Measurements from ENCODE around the gene LPA. TPM values are rescaled to one million over a fixed set of nuclear protein-coding genes. Genes with fewer than 3 reads are reported as not detected.
"Not testable (repeated sequence)": the region's sequence is repeated elsewhere in the genome, so short reads cannot be mapped to it uniquely, and the experiment has no call there.

LPA gene
- not detected for total RNA-seq
- long read RNA-seq, donor 1 = 0 reads
- long read RNA-seq, donor 2 = 0 reads

- intact Hi-C loops (cut with DNase I); DNase-seq (ENCODE audit: low spot score): not testable (repeated sequence)
Observed at GRCh38 chr6:160664198-160664597, at the start of gene LPA. Gene LPA (minus strand): TSS chr6:160664275. CDS start chr6:160664214, 61 bp downstream.

GRCh38 chr6:160708993-160709392 lies 44.9 kb upstream of the LPA start:
- DNase-seq (ENCODE audit: low spot score); intact Hi-C loops (cut with DNase I): not testable (repeated sequence)

- DNase-seq (ENCODE audit: low spot score); intact Hi-C loops (cut with DNase I): not testable (repeated sequence)
Observed at GRCh38 chr6:160704688-160705087, 40.6 kb upstream of the LPA start.

GRCh38 chr6:160701918-160702680 lies 38.0 kb upstream of the LPA start, which contains the start of gene PLG:
Gene PLG (plus strand): TSS chr6:160702244. CDS start chr6:160702305, 61 bp downstream.
- intact Hi-C loops (cut with DNase I); DNase-seq (ENCODE audit: low spot score): not testable (repeated sequence)

- no peak for DNase-seq (ENCODE audit: low spot score)
- intact Hi-C loops (cut with DNase I) = no loop called here
Observed at GRCh38 chr6:160697826-160698225, 33.8 kb upstream of the LPA start.

GRCh38 chr6:160696884-160697283 lies 32.8 kb upstream of the LPA start:
- DNase-seq (ENCODE audit: low spot score); intact Hi-C loops (cut with DNase I): not testable (repeated sequence)

- intact Hi-C loops (cut with DNase I); DNase-seq (ENCODE audit: low spot score): not testable (repeated sequence)
Observed at GRCh38 chr6:160695622-160696021, 31.5 kb upstream of the LPA start.

GRCh38 chr6:160695025-160695424 lies 30.9 kb upstream of the LPA start:
- intact Hi-C loops (cut with DNase I) = not testable (repeated sequence)

GRCh38 chr6:160692369-160692959 lies 28.4 kb upstream of the LPA start:
- intact Hi-C loops (cut with DNase I) = no loop called here
- DNase-seq (ENCODE audit: low spot score) = no peak

More at GRCh38 chr6:160695025-160695424, 30.9 kb upstream of the LPA start:
- DNase-seq (ENCODE audit: low spot score) = not testable (repeated sequence)

GRCh38 chr6:160691617-160692016 lies 27.5 kb upstream of the LPA start:
- DNase-seq (ENCODE audit: low spot score) = no peak
- intact Hi-C loops (cut with DNase I) = no loop called here

GRCh38 chr6:160690458-160690857 lies 26.4 kb upstream of the LPA start:
- no peak for DNase-seq (ENCODE audit: low spot score)
- intact Hi-C loops (cut with DNase I) = no loop called here

- intact Hi-C loops (cut with DNase I) = no loop called here
- DNase-seq (ENCODE audit: low spot score) = no peak
Observed at GRCh38 chr6:160685762-160686450, 21.8 kb upstream of the LPA start.

GRCh38 chr6:160685101-160685761 lies 21.2 kb upstream of the LPA start:
- intact Hi-C loops (cut with DNase I); DNase-seq (ENCODE audit: low spot score): not testable (repeated sequence)

- no peak for DNase-seq (ENCODE audit: low spot score)
- intact Hi-C loops (cut with DNase I) = no loop called here
Observed at GRCh38 chr6:160679402-160679769, 15.3 kb upstream of the LPA start.

- intact Hi-C loops (cut with DNase I) = no loop called here
- DNase-seq (ENCODE audit: low spot score) = no peak
Observed at GRCh38 chr6:160678744-160679401, 14.8 kb upstream of the LPA start.

- intact Hi-C loops (cut with DNase I) = no loop called here
- no peak for DNase-seq (ENCODE audit: low spot score)
Observed at GRCh38 chr6:160678230-160678629, 14.2 kb upstream of the LPA start.

- intact Hi-C loops (cut with DNase I); DNase-seq (ENCODE audit: low spot score): not testable (repeated sequence)
Observed at GRCh38 chr6:160676418-160676817, 12.3 kb upstream of the LPA start.

- intact Hi-C loops (cut with DNase I) = no loop called here
- no peak for DNase-seq (ENCODE audit: low spot score)
Observed at GRCh38 chr6:160668589-160668988, 4.5 kb upstream of the LPA start.
